ENCODE results near the gene KIF14.

DNA sequence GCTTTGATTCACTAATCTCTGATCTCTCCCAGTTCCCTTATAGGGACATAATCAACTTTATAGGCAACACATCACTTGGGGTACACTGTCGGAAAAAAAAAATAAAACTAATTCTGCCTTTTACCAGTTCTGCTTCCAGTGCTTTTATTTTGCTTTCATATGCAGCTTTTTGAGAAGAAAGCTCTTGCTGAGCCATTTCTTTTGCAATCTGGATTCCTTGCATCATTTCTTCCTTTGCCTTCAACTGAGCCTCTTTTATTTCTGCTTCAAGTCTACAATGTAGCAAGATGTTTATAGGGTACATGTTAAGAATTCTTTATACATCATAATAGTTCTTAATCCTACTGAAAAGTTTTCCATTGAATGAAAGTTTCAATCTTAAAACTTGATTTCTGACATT, 30.6 kb downstream of the KIF14 start:
- TF ChIP-seq EZH2phosphoT487 (IDR thresholded peaks at IDR 0.05; ENCODE audit: insufficient read depth, low read depth) (no peak), EZH2 (IDR thresholded peaks at IDR 0.05; ENCODE audit: insufficient read depth, poor library complexity, severe bottlenecking) (no peak)

Measured in GM23248 (cell line).